GM21825 (cell line): Measurements from ENCODE around the gene CHD2.
A peak's percentile ranks its signal among the peaks of the same experiment; 100 is the strongest.

Source experiments
- ATAC-seq: cut with Tn5 transposase; IDR thresholded peaks from one replicate; pipeline ENCODE4 v1.9.1; 2021; ENCODE audit warnings: mild to moderate bottlenecking, moderate library complexity; ENCODE audit not compliant: unreplicated experiment

Gene CHD2

GRCh38 chr15:92954578-92954977 is 54.5 kb downstream of the CHD2 start:
- no peak for ATAC-seq

- no peak for ATAC-seq
Observed at GRCh38 chr15:92955706-92956105, 55.6 kb downstream of the CHD2 start.

- ATAC-seq, result no peak
Observed at GRCh38 chr15:92958105-92958504, 58.0 kb downstream of the CHD2 start.

- ATAC-seq, result no peak
Observed at GRCh38 chr15:92959219-92959618, 59.1 kb downstream of the CHD2 start.

GRCh38 chr15:92960996-92961681 is 61.0 kb downstream of the CHD2 start:
- no peak for ATAC-seq

GRCh38 chr15:92962914-92963313 is 62.8 kb downstream of the CHD2 start:
- ATAC-seq, result no peak

GRCh38 chr15:92963794-92964193 is 63.7 kb downstream of the CHD2 start:
- no peak for ATAC-seq

GRCh38 chr15:92968926-92969651 is 69.0 kb downstream of the CHD2 start:
- no peak for ATAC-seq

- ATAC-seq, result no peak
Observed at GRCh38 chr15:92970656-92971055, 70.5 kb downstream of the CHD2 start.

GRCh38 chr15:92971081-92971480 is 71.0 kb downstream of the CHD2 start:
- no peak for ATAC-seq

- ATAC-seq, result no peak
Observed at GRCh38 chr15:92971713-92972112, 71.6 kb downstream of the CHD2 start.

GRCh38 chr15:92974183-92974915 is 74.2 kb downstream of the CHD2 start:
- ATAC-seq, result no peak

- ATAC-seq, result no peak
Observed at GRCh38 chr15:92979011-92979701, 79.0 kb downstream of the CHD2 start.

GRCh38 chr15:92981333-92981732 is 81.2 kb downstream of the CHD2 start:
- ATAC-seq, result no peak

GRCh38 chr15:92984161-92984560 is 84.0 kb downstream of the CHD2 start:
- no peak for ATAC-seq

GRCh38 chr15:92989470-92989869 is 89.3 kb downstream of the CHD2 start:
- peak; percentile 89 for ATAC-seq

- no peak for ATAC-seq
Observed at GRCh38 chr15:92990031-92990430, 89.9 kb downstream of the CHD2 start.

GRCh38 chr15:92992720-92993119 is 92.6 kb downstream of the CHD2 start:
- no peak for ATAC-seq

- ATAC-seq, result no peak
Observed at GRCh38 chr15:92997821-92998220, 97.7 kb downstream of the CHD2 start.

GRCh38 chr15:93001156-93001555 is 101.0 kb downstream of the CHD2 start:
- no peak for ATAC-seq

- ATAC-seq, result no peak
Observed at GRCh38 chr15:93001881-93002280, 101.8 kb downstream of the CHD2 start.
